AG08395 (cell line): ENCODE measurements around the gene HOXC4.
"Not testable (repeated sequence)": the region's sequence is repeated elsewhere in the genome, so short reads cannot be mapped to it uniquely, and the experiment has no call there.

Experiments used
- DNase-seq: peaks from one replicate; pipeline ENCODE4 v3.0.0; 2012; ENCODE audit warnings: mixed read lengths, low spot score

Gene HOXC4

DNA sequence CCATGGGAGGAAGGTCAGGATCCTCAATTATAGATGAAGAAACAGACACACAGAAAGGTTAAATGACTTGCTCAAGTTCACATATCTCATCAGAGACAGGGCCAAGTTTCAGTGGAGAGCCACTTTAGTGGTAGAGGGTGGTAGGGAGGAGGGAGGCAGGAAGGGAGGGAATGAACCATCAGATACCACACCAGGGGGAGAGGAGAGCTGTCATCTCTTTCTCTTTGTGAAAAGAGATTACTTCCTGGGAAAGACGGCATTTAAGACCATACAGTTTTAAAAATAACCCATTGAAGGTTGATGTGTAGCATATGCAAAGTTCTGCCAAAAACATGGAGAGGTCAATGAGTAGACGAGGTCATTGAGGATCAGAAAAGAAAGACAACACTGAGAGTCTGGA lies 39.3 kb downstream of the HOXC4 start:
- not testable (repeated sequence) for DNase-seq

DNA sequence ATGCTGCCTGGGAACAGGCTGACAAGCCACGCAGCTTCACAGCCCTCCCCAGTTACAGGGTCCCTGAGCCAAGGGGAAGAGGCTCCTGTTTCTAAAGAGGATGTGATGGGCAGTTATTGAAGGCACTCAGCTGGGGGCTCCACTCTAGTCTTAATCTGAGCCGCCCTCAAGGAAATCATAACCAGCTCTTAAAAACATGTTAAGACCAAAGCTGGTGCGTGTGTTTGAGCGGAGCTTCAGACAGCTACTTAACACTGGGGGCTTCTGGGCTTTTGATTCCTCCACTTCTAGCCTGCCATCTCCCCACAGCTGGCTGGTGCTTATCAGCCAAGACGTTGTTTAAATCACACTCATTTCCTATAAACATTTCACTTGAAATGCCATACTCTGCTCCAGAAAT lies 42.3 kb downstream of the HOXC4 start:
- not testable (repeated sequence) for DNase-seq

DNA sequence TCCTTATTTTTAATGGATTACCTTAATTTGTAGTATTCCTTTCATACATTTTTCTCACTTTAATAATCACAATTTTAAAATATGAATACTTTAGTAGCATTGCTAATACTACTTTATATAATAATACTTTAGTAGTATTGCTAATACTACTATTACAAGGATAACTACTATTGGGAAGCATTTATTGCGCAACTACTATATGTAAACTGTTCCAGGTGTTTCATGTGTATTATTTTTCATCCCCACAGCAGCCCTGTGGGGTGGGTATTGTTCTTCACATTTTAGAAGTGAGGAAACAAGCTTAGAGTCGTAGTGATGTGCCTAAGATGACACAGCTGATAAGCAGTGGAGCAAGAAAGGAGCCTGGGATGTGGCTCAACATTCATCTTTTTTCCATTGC lies 45.0 kb downstream of the HOXC4 start:
- not testable (repeated sequence) for DNase-seq

- not testable (repeated sequence) for DNase-seq
These were observed 47.0 kb downstream of the HOXC4 start for GRCh38 chr12:54100588-54100987.

- not testable (repeated sequence) for DNase-seq
These were observed 48.6 kb downstream of the HOXC4 start for GRCh38 chr12:54102223-54102622.

DNA sequence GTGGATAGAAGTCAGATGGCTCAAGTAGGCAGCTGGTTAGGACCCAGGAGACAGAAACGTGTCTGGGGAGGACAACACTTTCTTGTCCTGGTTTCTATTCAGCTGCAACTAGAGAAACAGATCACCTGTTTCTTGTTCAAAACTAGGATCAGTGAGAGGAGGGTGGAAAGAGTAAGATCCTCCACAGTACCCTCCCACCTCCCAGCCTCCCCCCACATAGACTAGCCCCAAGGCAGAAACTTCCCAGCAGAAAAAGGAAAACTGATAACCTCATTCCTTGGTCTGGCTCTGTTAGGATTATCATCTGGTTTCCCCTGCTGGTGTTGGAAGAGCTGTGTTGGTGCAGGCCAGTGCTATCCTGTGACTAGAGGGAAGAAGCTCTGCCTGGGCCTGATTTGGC lies 50.2 kb downstream of the HOXC4 start:
- not testable (repeated sequence) for DNase-seq
